ENCODE results near the gene ASTN1.

The ASTN1 gene

GRCh38 chr1:176926330-176927086 lies 238.0 kb downstream of the ASTN1 start:
- DNase-seq (ENCODE audit: extremely low read depth, insufficient read length), result no peak
- no peaks in the 10 kb centered on the region for H3K36me3 ChIP-seq (ENCODE audit: control insufficient read depth, insufficient read depth, low read length)
- TF ChIP-seq, protein P1, sequence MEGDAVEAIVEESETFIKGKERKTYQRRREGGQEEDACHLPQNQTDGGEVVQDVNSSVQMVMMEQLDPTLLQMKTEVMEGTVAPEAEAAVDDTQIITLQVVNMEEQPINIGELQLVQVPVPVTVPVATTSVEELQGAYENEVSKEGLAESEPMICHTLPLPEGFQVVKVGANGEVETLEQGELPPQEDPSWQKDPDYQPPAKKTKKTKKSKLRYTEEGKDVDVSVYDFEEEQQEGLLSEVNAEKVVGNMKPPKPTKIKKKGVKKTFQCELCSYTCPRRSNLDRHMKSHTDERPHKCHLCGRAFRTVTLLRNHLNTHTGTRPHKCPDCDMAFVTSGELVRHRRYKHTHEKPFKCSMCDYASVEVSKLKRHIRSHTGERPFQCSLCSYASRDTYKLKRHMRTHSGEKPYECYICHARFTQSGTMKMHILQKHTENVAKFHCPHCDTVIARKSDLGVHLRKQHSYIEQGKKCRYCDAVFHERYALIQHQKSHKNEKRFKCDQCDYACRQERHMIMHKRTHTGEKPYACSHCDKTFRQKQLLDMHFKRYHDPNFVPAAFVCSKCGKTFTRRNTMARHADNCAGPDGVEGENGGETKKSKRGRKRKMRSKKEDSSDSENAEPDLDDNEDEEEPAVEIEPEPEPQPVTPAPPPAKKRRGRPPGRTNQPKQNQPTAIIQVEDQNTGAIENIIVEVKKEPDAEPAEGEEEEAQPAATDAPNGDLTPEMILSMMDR (IDR thresholded peaks at IDR 0.05; ENCODE audit: insufficient read depth, low read length, poor library complexity, severe bottlenecking), result no peak
- H3K27me3 ChIP-seq (replicated peaks; ENCODE audit: control insufficient read depth, insufficient read depth, low read length), result no peaks in the 10 kb centered on the region
- no peak overlapping the region for H3K4me3 ChIP-seq (replicated peaks; ENCODE audit: low read depth, low read length)

DNA sequence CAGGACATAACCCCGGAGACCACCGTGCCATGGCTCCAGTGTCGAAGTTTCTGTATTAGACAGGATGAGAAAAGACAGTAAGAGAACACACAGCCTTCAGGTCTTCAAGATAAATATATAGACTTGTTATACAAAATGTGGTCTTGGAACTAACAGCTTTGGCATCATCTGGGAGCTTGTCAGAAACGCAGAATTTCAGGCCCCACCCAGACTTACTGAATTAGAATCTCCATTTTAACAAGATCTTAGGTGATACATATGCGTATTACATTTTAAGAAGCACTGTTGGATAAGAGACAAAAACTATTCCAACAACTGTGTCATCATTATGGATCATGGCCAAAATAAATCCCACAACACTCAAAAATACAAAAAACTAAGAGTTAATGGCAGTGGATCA lies 239.3 kb downstream of the ASTN1 start:
- no peaks in the 10 kb centered on the region for H3K27me3 ChIP-seq (replicated peaks; ENCODE audit: control insufficient read depth, insufficient read depth, low read length)

GRCh38 chr1:176923283-176923682 lies 241.2 kb downstream of the ASTN1 start:
- DNase-seq (ENCODE audit: extremely low read depth, insufficient read length), result no peak
- Histone ChIP-seq H3K36me3 (ENCODE audit: control insufficient read depth, insufficient read depth, low read length) (no peaks in the 10 kb centered on the region), H3K27me3 (replicated peaks; ENCODE audit: control insufficient read depth, insufficient read depth, low read length) (no peaks in the 10 kb centered on the region), H3K4me3 (replicated peaks; ENCODE audit: low read depth, low read length) (no peak overlapping the region)
- TF ChIP-seq, protein P1 (IDR thresholded peaks at IDR 0.05; ENCODE audit: insufficient read depth, low read length, poor library complexity, severe bottlenecking), result no peak

More for the DNA sequence above, 239.3 kb downstream of the ASTN1 start:
- Histone ChIP-seq H3K36me3 (ENCODE audit: control insufficient read depth, insufficient read depth, low read length) (no peaks in the 10 kb centered on the region), H3K4me3 (replicated peaks; ENCODE audit: low read depth, low read length) (no peak overlapping the region)
- DNase-seq (ENCODE audit: extremely low read depth, insufficient read length), result no peak
- TF ChIP-seq, protein P1 (IDR thresholded peaks at IDR 0.05; ENCODE audit: insufficient read depth, low read length, poor library complexity, severe bottlenecking), result no peak

- TF ChIP-seq, protein P1 (IDR thresholded peaks at IDR 0.05; ENCODE audit: insufficient read depth, low read length, poor library complexity, severe bottlenecking), result no peak
- Histone ChIP-seq H3K36me3 (ENCODE audit: control insufficient read depth, insufficient read depth, low read length) (no peaks in the 10 kb centered on the region), H3K4me3 (replicated peaks; ENCODE audit: low read depth, low read length) (no peak overlapping the region), H3K27me3 (replicated peaks; ENCODE audit: control insufficient read depth, insufficient read depth, low read length) (no peaks in the 10 kb centered on the region; the same call in 1 of the 2 replicates)
- DNase-seq (ENCODE audit: extremely low read depth, insufficient read length), result no peak
Measured at GRCh38 chr1:176919386-176920378, 244.8 kb downstream of the ASTN1 start.

DNA sequence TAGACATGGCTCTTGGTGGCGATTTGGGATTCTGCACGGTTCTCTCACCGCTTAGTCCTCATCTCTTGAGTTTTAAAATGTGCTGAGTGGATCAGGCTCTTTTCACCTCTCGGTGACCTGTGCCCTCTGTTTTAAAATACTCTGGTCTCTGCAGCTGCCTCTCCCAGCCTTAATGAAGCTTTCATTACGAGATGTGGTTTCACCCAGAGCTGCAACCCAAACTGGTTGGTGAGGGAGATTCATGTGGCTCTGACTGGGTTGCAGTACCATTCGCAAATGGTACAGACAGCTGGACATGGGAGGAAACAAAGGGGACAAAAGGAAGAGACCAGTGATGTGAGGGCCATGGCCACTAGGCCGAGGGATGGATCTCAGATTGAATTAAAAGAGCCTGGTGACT lies 258.9 kb downstream of the ASTN1 start:
- H3K36me3 ChIP-seq (ENCODE audit: control insufficient read depth, insufficient read depth, low read length), result no peaks in the 10 kb centered on the region
- TF ChIP-seq, protein P1 (IDR thresholded peaks at IDR 0.05; ENCODE audit: insufficient read depth, low read length, poor library complexity, severe bottlenecking), result no peak
- DNase-seq (ENCODE audit: extremely low read depth, insufficient read length), result no peak
- H3K27me3 ChIP-seq (replicated peaks; ENCODE audit: control insufficient read depth, insufficient read depth, low read length), result peaks cover 2% of the 10 kb centered on the region
- H3K4me3 ChIP-seq (replicated peaks; ENCODE audit: low read depth, low read length), result no peak overlapping the region

Data from GM06990 (cell line).